Measurements from ENCODE around the gene BID. TPM values are rescaled to one million over a fixed set of nuclear protein-coding genes. Genes with fewer than 3 reads are reported as not detected.

BID gene
- total RNA-seq, 1 donor from 2014 or later, result 36.4 TPM

GRCh38 chr22:17789379-17790200, 15.3 kb upstream of the BID start:
- Mint-ChIP-seq H3K4me1 (ENCODE audit: unreplicated experiment) (peaks cover 29% of the 10 kb centered on the region), H3K4me3 (no peak overlapping the region), H3K36me3 (peaks cover 4% of the 10 kb centered on the region), H3K27me3 (no peaks in the 10 kb centered on the region), H3K27ac (no peak overlapping the region), H3K9me3 (no peaks in the 10 kb centered on the region)
- DNase-seq (ENCODE audit: extremely low spot score, unreplicated experiment), result no peak
- no peak for TF ChIP-seq CTCF (conservative IDR thresholded peaks at IDR 0.05)

- Mint-ChIP-seq H3K4me1 (ENCODE audit: unreplicated experiment) (peaks cover 31% of the 10 kb centered on the region), H3K36me3 (peaks cover 4% of the 10 kb centered on the region), H3K27ac (no peak overlapping the region), H3K4me3 (no peak overlapping the region), H3K27me3 (no peaks in the 10 kb centered on the region), H3K9me3 (no peaks in the 10 kb centered on the region)
- DNase-seq (ENCODE audit: extremely low spot score, unreplicated experiment), result no peak
- TF ChIP-seq CTCF (conservative IDR thresholded peaks at IDR 0.05), result no peak
These were observed 14.5 kb upstream of the BID start for GRCh38 chr22:17788528-17789378.

- TF ChIP-seq CTCF (conservative IDR thresholded peaks at IDR 0.05), result no peak
- no peaks in the 10 kb centered on the region for H3K27me3 Mint-ChIP-seq
- no peaks in the 10 kb centered on the region for H3K9me3 Mint-ChIP-seq
- no peak overlapping the region for H3K4me3 Mint-ChIP-seq
- H3K4me1 Mint-ChIP-seq (ENCODE audit: unreplicated experiment), result peaks cover 22% of the 10 kb centered on the region
- no peak overlapping the region for H3K27ac Mint-ChIP-seq
- DNase-seq (ENCODE audit: extremely low spot score, unreplicated experiment), result no peak
- peaks cover 4% of the 10 kb centered on the region for H3K36me3 Mint-ChIP-seq
These were observed 13.6 kb upstream of the BID start for GRCh38 chr22:17787716-17788330.

- Mint-ChIP-seq H3K4me1 (ENCODE audit: unreplicated experiment) (peaks cover 22% of the 10 kb centered on the region), H3K4me3 (no peak overlapping the region), H3K27ac (no peak overlapping the region), H3K27me3 (no peaks in the 10 kb centered on the region), H3K36me3 (peaks cover 4% of the 10 kb centered on the region), H3K9me3 (no peaks in the 10 kb centered on the region)
- TF ChIP-seq CTCF (conservative IDR thresholded peaks at IDR 0.05), result no peak
- no peak for DNase-seq (ENCODE audit: extremely low spot score, unreplicated experiment)
These were observed 13.0 kb upstream of the BID start for GRCh38 chr22:17787241-17787640.

GRCh38 chr22:17786435-17787161, 12.3 kb upstream of the BID start:
- Mint-ChIP-seq H3K36me3 (peaks cover 3% of the 10 kb centered on the region), H3K27me3 (no peaks in the 10 kb centered on the region), H3K4me1 (ENCODE audit: unreplicated experiment) (peaks cover 18% of the 10 kb centered on the region), H3K4me3 (no peak overlapping the region), H3K9me3 (no peaks in the 10 kb centered on the region), H3K27ac (no peak overlapping the region)
- no peak for DNase-seq (ENCODE audit: extremely low spot score, unreplicated experiment)
- TF ChIP-seq CTCF (conservative IDR thresholded peaks at IDR 0.05), result no peak

Data from type B pancreatic cell (in vitro differentiated cells).